Retinal pigment epithelial cell (primary cell): ENCODE measurements around the gene SUCO.
A peak's percentile ranks its signal among the peaks of the same experiment; 100 is the strongest.

Source experiments
- DNase-seq: peaks from one replicate; pipeline ENCODE4 v3.0.0-alpha.2; 2010; ENCODE audit warnings: low read depth
- H3K4me3 ChIP-seq: 2 replicates; pipeline ENCODE4 v1.5.1; 2011; ENCODE audit warnings: mild to moderate bottlenecking, low read length, control low read depth, moderate library complexity
- TF ChIP-seq, protein P1 (sequence below): conservative IDR thresholded peaks from 2 replicates; pipeline ENCODE4 v1.5.1; 2011; ENCODE audit warnings: low read depth, low read length, control low read depth, inconsistent platforms

Gene SUCO

DNA sequence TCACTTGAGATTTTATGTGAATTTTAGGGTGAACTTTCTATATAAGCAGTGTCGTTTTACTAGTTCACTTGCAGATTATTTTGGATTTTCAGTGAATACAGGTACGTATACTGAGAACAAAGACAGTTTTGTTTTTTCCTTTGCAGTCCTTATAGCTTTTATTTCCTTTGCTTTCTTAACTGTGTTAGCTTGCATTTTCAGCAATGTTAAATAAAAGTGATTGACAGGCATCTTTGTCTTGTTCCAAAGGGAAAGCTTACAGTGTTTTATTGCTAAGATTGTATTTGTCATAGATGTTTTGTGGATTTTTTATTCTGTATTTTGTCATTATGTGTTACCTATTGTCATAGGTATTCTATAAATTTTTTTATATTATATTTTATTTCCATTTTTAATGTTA lies 72.7 kb downstream of the SUCO start:
- no peak overlapping the region for H3K4me3 ChIP-seq
- TF ChIP-seq, protein P1, sequence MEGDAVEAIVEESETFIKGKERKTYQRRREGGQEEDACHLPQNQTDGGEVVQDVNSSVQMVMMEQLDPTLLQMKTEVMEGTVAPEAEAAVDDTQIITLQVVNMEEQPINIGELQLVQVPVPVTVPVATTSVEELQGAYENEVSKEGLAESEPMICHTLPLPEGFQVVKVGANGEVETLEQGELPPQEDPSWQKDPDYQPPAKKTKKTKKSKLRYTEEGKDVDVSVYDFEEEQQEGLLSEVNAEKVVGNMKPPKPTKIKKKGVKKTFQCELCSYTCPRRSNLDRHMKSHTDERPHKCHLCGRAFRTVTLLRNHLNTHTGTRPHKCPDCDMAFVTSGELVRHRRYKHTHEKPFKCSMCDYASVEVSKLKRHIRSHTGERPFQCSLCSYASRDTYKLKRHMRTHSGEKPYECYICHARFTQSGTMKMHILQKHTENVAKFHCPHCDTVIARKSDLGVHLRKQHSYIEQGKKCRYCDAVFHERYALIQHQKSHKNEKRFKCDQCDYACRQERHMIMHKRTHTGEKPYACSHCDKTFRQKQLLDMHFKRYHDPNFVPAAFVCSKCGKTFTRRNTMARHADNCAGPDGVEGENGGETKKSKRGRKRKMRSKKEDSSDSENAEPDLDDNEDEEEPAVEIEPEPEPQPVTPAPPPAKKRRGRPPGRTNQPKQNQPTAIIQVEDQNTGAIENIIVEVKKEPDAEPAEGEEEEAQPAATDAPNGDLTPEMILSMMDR = no peak
- no peak for DNase-seq

DNA sequence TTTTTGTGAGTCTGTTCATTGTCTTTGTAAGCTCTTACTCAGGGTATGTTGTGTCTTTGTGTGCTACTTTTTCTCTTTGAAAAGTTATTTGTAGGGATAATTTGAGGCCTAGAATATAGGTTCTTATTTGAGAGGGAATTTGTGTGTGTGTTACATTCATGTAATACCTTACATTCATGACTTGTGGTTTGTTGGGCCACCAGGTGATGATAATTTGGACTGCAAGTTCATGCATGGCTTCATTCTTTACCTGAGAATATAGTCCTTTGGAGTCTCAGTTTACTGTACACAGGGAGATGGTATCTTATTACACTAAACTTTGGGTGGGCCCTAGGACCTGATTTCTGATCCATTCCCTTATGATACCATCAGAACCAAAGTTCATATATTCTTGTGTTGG lies 74.2 kb downstream of the SUCO start:
- TF ChIP-seq, protein P1 = no peak
- DNase-seq = no peak

DNA sequence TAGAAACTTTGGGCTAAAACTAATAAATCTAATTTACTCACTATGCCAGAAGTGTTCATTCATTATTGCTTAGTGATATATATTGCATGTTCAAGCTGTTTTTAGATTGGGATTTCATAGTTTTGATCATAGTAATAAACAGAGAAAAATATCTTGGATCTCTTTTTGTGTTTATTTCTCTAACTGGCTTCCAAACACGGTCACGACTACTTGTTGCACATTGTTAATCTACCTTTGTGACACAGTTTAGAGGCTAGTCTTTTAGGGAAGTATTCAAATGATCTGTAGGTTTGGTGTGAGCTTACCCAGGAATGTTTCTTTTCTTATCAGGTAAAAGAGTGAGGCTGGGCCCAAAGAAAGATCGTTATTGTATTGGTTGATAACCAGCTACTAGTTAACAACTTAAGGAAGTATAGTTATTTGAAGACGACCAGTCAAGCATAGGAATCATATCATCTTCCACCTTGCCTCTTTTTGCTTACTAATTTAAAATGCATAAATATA lies 75.2 kb downstream of the SUCO start:
- TF ChIP-seq, protein P1 = no peak
- H3K4me3 ChIP-seq = no peak overlapping the region
- DNase-seq = no peak

More for the DNA sequence above, 74.2 kb downstream of the SUCO start:
- no peak overlapping the region for H3K4me3 ChIP-seq

DNA sequence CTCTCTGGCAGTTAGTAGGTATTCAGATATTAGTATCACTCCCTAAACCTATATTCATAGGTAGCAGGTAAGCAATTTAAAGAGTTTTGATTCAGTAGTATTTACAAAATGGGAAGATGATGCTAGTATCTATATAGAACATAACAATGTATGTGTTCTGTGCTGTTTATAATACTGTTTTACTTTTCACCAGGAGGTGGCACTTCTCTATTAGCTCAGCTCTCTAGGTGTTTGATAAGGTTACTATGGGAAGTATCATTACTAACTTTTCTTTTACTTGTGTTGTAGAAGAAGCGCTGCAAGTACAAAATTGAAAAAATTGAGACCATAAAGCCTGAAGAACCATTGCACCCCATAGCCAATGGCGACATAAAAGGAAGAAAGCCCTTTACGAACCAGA lies 76.6 kb downstream of the SUCO start:
- TF ChIP-seq, protein P1 = peak; percentile 44
- no peak for DNase-seq
- H3K4me3 ChIP-seq = no peak overlapping the region

DNA sequence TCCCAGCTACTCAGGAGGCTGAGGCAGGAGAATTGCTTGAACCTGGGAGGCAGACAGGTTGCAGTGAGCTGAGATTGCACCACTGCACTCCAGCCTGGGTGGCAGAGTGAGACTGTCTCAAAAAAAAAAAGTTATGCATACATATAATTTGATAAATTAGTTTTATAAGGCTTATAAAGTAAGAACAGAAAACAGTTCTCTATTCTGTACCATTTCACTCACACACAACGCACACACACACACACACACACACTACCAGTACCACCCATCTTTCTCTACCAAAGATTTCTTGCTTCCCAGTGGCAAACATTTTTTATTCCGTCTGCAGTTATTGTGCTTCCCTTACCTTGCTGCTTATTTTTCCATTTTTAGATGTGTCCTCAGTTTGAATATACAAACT lies 79.5 kb downstream of the SUCO start:
- no peak overlapping the region for H3K4me3 ChIP-seq
- no peak for DNase-seq

DNA sequence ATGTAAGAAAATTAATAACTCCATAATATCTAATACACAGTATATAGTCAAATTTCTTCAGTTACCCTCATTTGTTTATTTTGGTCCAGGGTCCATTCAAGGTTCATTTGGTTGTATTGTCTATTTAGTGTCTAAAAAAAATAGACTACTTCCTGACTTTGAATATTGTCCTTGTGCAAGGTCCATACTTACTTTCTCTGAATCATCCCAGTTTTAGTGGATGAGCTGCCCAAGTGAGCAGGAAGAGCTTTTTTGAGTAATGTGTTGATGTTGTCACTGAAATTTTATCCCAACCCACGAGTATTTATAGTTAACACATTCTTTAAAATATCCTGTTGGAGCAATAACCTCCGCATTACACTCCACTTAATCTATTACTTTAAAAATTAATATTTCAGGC lies 80.3 kb downstream of the SUCO start:
- TF ChIP-seq, protein P1 = no peak
- DNase-seq = no peak
- H3K4me3 ChIP-seq = no peak overlapping the region

More for the DNA sequence above, 79.5 kb downstream of the SUCO start:
- TF ChIP-seq, protein P1 = no peak

DNA sequence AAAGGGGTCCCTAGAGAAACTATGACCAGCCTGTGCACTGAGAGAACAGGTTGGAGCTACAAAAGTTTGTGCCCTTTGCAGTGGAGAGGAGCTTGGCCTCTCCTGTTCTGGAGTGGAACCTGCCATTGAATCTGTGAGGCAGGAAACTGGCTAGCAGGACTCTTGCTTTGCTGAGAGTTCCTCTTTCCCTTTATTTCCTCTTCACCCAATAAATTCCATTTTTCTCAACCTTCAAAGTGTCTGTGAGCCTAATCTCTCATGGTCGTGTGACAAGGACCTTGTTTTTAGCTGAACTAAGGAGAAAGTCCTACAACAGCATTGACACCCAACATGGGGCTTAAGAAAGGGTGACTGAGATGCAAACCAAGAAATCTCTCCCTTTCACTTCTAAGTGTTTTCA lies 83.2 kb downstream of the SUCO start:
- TF ChIP-seq, protein P1 = no peak
- DNase-seq = no peak

More for the DNA sequence above, 83.2 kb downstream of the SUCO start:
- no peak overlapping the region for H3K4me3 ChIP-seq
